ENCODE data around the gene CINP. TPM values are rescaled to one million over a fixed set of nuclear protein-coding genes. Genes with fewer than 3 reads are reported as not detected.

The CINP gene
- total and polyA plus RNA-seq, 2 of the 8 experiments (the other 6 are each of a cell fraction or from before 2014, with no cell fraction given) = 47.8 to 51.6 TPM

DNA sequence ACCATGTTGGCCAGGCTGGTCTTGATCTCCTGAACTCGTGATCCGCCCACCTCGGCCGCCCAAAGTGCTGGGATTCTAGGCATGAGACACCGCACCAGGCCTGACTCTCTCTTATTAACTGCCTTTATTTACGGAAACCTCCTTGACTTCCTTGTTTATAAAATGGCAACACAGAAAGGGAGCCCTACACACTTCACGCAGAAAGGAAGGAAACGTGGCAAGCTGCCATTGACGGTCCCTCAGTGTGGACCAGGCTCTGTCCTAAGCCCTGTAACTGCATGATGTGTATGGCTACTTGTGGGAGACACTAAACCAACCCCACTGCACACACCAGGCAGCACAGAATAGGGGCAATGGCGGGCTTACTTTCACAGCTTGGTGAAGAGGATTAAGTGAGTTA, 11.7 kb downstream of the CINP start (continued):
- TF ChIP-seq, protein P1, sequence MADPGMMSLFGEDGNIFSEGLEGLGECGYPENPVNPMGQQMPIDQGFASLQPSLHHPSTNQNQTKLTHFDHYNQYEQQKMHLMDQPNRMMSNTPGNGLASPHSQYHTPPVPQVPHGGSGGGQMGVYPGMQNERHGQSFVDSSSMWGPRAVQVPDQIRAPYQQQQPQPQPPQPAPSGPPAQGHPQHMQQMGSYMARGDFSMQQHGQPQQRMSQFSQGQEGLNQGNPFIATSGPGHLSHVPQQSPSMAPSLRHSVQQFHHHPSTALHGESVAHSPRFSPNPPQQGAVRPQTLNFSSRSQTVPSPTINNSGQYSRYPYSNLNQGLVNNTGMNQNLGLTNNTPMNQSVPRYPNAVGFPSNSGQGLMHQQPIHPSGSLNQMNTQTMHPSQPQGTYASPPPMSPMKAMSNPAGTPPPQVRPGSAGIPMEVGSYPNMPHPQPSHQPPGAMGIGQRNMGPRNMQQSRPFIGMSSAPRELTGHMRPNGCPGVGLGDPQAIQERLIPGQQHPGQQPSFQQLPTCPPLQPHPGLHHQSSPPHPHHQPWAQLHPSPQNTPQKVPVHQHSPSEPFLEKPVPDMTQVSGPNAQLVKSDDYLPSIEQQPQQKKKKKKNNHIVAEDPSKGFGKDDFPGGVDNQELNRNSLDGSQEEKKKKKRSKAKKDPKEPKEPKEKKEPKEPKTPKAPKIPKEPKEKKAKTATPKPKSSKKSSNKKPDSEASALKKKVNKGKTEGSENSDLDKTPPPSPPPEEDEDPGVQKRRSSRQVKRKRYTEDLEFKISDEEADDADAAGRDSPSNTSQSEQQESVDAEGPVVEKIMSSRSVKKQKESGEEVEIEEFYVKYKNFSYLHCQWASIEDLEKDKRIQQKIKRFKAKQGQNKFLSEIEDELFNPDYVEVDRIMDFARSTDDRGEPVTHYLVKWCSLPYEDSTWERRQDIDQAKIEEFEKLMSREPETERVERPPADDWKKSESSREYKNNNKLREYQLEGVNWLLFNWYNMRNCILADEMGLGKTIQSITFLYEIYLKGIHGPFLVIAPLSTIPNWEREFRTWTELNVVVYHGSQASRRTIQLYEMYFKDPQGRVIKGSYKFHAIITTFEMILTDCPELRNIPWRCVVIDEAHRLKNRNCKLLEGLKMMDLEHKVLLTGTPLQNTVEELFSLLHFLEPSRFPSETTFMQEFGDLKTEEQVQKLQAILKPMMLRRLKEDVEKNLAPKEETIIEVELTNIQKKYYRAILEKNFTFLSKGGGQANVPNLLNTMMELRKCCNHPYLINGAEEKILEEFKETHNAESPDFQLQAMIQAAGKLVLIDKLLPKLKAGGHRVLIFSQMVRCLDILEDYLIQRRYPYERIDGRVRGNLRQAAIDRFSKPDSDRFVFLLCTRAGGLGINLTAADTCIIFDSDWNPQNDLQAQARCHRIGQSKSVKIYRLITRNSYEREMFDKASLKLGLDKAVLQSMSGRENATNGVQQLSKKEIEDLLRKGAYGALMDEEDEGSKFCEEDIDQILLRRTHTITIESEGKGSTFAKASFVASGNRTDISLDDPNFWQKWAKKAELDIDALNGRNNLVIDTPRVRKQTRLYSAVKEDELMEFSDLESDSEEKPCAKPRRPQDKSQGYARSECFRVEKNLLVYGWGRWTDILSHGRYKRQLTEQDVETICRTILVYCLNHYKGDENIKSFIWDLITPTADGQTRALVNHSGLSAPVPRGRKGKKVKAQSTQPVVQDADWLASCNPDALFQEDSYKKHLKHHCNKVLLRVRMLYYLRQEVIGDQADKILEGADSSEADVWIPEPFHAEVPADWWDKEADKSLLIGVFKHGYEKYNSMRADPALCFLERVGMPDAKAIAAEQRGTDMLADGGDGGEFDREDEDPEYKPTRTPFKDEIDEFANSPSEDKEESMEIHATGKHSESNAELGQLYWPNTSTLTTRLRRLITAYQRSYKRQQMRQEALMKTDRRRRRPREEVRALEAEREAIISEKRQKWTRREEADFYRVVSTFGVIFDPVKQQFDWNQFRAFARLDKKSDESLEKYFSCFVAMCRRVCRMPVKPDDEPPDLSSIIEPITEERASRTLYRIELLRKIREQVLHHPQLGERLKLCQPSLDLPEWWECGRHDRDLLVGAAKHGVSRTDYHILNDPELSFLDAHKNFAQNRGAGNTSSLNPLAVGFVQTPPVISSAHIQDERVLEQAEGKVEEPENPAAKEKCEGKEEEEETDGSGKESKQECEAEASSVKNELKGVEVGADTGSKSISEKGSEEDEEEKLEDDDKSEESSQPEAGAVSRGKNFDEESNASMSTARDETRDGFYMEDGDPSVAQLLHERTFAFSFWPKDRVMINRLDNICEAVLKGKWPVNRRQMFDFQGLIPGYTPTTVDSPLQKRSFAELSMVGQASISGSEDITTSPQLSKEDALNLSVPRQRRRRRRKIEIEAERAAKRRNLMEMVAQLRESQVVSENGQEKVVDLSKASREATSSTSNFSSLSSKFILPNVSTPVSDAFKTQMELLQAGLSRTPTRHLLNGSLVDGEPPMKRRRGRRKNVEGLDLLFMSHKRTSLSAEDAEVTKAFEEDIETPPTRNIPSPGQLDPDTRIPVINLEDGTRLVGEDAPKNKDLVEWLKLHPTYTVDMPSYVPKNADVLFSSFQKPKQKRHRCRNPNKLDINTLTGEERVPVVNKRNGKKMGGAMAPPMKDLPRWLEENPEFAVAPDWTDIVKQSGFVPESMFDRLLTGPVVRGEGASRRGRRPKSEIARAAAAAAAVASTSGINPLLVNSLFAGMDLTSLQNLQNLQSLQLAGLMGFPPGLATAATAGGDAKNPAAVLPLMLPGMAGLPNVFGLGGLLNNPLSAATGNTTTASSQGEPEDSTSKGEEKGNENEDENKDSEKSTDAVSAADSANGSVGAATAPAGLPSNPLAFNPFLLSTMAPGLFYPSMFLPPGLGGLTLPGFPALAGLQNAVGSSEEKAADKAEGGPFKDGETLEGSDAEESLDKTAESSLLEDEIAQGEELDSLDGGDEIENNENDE (IDR thresholded peaks at IDR 0.05; ENCODE audit: insufficient replicate concordance, low read length) = no peak
- TF ChIP-seq TAF7 (optimal IDR thresholded peaks at IDR 0.05; ENCODE audit: borderline replicate concordance, low read depth, low read length) (no peak), EGR1 (IDR thresholded peaks at IDR 0.05; ENCODE audit: borderline replicate concordance, low read depth, low read length) (no peak), SIN3A (conservative IDR thresholded peaks at IDR 0.05 in 1 of 2, IDR thresholded peaks at IDR 0.05 in 1 of 2; ENCODE audit: low read depth in 1 of 2, low read length in 2 of 2) (no peak), RNF2 (IDR thresholded peaks at IDR 0.05; ENCODE audit: borderline replicate concordance, low read depth, low read length, missing control alignments, poor library complexity, severe bottlenecking) (no peak), SAP30 (IDR thresholded peaks at IDR 0.05; ENCODE audit: insufficient read depth, insufficient replicate concordance, low read length) (no peak), FOSL1 (IDR thresholded peaks at IDR 0.05; ENCODE audit: insufficient read depth, low read depth, low read length) (no peak), MAFK (IDR thresholded peaks at IDR 0.05; ENCODE audit: low read depth, low read length) (no peak), GTF2F1 (IDR thresholded peaks at IDR 0.05; ENCODE audit: borderline replicate concordance, low read depth, low read length) (no peak)
- TF ChIP-seq, protein P2, sequence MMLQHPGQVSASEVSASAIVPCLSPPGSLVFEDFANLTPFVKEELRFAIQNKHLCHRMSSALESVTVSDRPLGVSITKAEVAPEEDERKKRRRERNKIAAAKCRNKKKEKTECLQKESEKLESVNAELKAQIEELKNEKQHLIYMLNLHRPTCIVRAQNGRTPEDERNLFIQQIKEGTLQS (IDR thresholded peaks at IDR 0.05; ENCODE audit: insufficient read depth, low read depth, low read length) = no peak
